Measurements from ENCODE around the gene FAM229B. TPM values are rescaled to one million over a fixed set of nuclear protein-coding genes. Genes with fewer than 3 reads are reported as not detected.
"Not testable (repeated sequence)": the region's sequence is repeated elsewhere in the genome, so short reads cannot be mapped to it uniquely, and the experiment has no call there.

FAM229B gene
- total and polyA plus RNA-seq, 7 donors, result 5.8 to 17.7 (median 10.0) TPM

DNA sequence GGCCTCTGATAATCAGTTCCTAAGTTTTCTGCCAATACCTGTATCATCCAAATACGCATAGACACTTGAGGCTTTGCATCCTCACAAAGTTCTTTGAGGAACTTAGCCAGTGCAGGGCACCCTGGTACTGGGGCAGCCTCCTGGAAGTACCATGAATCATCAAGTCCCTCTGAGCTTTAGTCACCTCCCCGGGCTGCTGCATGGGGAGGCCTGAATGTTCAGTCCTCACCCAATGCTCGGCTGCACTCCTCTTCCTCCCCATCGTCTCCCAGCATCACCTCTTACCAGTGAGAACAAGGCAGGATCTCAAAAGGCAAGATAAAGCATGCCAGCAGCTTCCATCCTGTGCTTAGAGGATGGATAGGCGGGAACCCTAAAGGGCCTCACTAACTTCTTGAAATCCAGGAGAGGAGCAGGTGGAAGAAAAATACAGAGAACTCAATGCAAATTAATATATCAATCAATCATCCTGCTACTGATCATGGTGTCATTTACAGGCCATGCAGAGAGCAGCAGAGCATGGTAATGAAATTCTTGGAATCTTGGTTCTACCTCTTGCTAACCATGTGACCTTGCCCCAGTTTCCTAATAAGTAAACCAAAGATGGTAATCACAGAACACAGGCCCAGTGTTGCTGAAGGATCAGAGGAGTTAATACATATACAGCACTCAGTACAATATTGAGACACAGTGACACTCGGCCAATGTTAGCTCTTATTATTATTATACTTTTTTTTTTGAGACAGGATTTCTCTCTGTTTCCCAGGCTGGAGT, 38.2 kb upstream of the FAM229B start:
- intact Hi-C loops (cut with DNase I), result loop anchor here in 1 of 2 donors (10.0 kb wide), 1 partner anchor 794 kb away; a partner anchor contains a TSS
- WGBS, 3 donors, result 82 to 92% (median 82%) methylated on average over 6 of the region's 6 CpGs
- H3K36me3 ChIP-seq (ENCODE audit: insufficient read depth in 1 of 2, low read depth in 1 of 2), result no peaks in the 10 kb centered on the region
- H3K27ac ChIP-seq, result no peak overlapping the region
- TF ChIP-seq, protein P1, sequence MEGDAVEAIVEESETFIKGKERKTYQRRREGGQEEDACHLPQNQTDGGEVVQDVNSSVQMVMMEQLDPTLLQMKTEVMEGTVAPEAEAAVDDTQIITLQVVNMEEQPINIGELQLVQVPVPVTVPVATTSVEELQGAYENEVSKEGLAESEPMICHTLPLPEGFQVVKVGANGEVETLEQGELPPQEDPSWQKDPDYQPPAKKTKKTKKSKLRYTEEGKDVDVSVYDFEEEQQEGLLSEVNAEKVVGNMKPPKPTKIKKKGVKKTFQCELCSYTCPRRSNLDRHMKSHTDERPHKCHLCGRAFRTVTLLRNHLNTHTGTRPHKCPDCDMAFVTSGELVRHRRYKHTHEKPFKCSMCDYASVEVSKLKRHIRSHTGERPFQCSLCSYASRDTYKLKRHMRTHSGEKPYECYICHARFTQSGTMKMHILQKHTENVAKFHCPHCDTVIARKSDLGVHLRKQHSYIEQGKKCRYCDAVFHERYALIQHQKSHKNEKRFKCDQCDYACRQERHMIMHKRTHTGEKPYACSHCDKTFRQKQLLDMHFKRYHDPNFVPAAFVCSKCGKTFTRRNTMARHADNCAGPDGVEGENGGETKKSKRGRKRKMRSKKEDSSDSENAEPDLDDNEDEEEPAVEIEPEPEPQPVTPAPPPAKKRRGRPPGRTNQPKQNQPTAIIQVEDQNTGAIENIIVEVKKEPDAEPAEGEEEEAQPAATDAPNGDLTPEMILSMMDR (IDR thresholded peaks at IDR 0.05), result no peak
- no peak overlapping the region for H3K4me3 ChIP-seq
- no peak for ATAC-seq
- DNase-seq, result no peak
- H3K4me1 ChIP-seq, result no peaks in the 10 kb centered on the region
- no peaks in the 10 kb centered on the region for H3K27me3 ChIP-seq (ENCODE audit: insufficient read depth in 3 of 3, low read length in 2 of 3)
- H3K9me3 ChIP-seq, result no peaks in the 10 kb centered on the region

DNA sequence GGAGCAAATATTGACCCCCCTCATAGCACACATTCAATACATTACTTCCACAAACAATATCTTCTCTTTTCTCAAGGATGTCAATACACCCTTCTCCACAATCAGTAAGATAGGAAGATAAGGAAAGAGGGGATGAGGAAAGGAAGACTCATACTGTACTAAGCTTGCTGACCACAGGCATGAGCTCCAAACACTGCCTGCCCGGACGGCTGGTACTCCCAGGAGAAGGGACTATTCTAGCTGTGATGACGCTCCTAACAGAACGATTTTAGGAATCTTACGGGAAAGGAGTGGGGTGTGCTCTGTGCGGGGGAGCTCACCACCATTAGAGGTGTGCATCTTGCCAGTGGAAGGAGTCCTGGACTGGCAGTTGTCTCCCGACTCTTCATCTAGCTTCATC, 37.4 kb upstream of the FAM229B start:
- WGBS, 3 donors, result 85 to 88% (median 88%) methylated on average over 7 of the region's 7 CpGs
- no peak overlapping the region for H3K4me3 ChIP-seq
- no peak overlapping the region for H3K27ac ChIP-seq
- ATAC-seq (no peak), DNase-seq (no peak)
- no peaks in the 10 kb centered on the region for H3K36me3 ChIP-seq (ENCODE audit: insufficient read depth in 1 of 2, low read depth in 1 of 2)
- TF ChIP-seq, protein P1 (IDR thresholded peaks at IDR 0.05), result no peak
- H3K4me1 ChIP-seq, result no peaks in the 10 kb centered on the region
- no peaks in the 10 kb centered on the region for H3K27me3 ChIP-seq (ENCODE audit: insufficient read depth in 3 of 3, low read length in 2 of 3)
- intact Hi-C loops (cut with DNase I), result loop anchor here in 1 of 2 donors (10.0 kb wide), 1 partner anchor 795 kb away; a partner anchor contains a TSS
- H3K9me3 ChIP-seq, result no peaks in the 10 kb centered on the region

DNA sequence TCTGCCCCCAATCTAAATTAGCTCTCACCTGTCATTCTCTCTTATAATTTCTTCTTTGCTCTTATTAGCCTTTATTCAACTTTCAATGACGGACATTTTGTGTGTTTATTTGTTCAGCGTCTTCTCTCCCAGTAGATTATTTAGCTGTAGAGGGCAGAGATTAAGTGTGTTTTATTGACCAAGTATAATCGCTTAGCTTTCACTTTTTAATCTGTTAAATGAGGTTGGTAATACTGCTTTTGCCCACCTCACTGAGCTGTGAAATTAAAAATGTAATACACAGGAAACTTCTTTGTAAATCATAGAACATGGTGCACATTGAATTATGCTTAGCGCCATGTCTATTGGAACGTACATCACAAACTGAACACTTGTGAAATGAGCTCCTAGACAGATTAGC, 37.0 kb upstream of the FAM229B start:
- Histone ChIP-seq H3K36me3 (ENCODE audit: insufficient read depth in 1 of 2, low read depth in 1 of 2) (no peaks in the 10 kb centered on the region), H3K4me3 (no peak overlapping the region), H3K27me3 (ENCODE audit: insufficient read depth in 3 of 3, low read length in 2 of 3) (no peaks in the 10 kb centered on the region), H3K27ac (no peak overlapping the region), H3K4me1 (no peaks in the 10 kb centered on the region), H3K9me3 (no peaks in the 10 kb centered on the region)
- no peak for ATAC-seq
- DNase-seq, result no peak
- intact Hi-C loops (cut with DNase I), result no loop called here
- TF ChIP-seq, protein P1 (IDR thresholded peaks at IDR 0.05), result no peak
- 94 to 97% (median 96%) methylated on average over 5 of the region's 5 CpGs for WGBS, 3 donors

DNA sequence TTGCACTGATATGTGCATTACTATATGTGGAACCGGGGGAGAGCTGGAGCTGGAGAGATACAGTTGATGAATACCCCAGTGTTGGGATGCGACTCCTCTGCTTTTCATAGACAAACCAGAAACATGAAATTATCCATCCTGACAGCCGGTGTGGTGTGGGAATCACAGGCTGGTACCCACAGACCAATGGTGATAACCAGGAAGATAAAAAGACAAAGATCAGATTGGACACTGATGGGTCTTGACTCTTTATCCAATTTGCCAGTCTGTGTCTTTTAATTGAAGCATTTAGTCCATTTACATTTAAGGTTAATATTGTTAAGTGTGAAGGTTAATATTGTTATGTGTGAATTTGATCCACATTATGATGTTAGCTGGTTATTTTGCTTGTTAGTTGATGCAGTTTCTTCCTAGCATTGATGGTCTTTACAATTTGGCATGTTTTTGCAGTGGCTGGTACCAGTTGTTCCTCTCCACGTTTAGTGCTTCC, 36.1 kb upstream of the FAM229B start:
- H3K27ac ChIP-seq; ATAC-seq; H3K9me3 ChIP-seq; intact Hi-C loops (cut with DNase I); H3K4me1 ChIP-seq; H3K27me3 ChIP-seq (ENCODE audit: insufficient read depth in 3 of 3, low read length in 2 of 3); H3K36me3 ChIP-seq (ENCODE audit: insufficient read depth in 1 of 2, low read depth in 1 of 2); DNase-seq; H3K4me3 ChIP-seq: not testable (repeated sequence)
- WGBS, 3 donors, result 80 to 85% (median 80%) methylated on average over 4 of the region's 4 CpGs

DNA sequence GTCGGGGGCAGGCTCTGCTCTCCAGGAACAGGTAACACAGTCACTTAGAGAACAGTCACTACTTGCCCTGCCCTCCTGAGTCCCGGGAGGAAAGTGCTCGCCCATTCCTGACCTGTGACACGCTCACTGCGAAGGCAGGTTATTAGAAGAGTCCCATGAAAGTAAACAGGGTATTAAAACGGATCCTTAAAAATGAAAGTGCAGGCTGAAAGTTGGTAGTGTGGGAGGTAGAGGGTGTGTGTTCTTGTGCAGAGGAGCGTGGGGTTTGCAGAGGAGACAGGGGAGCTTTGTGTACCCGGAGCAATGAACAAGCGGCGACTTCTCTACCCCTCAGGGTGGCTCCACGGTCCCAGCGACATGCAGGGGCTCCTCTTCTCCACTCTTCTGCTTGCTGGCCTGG, 33.4 kb upstream of the FAM229B start, which contains the start of gene CCN6:
Gene CCN6, plus strand, starts transcription at position 104 of the 400 bp plus-strand sequence. Its CDS starts 254 bp downstream, at position 358.
- no peaks in the 10 kb centered on the region for H3K9me3 ChIP-seq
- intact Hi-C loops (cut with DNase I), result no loop called here
- 87 to 89% (median 88%) methylated on average over 12 of the region's 12 CpGs for WGBS, 3 donors
- H3K27ac ChIP-seq, result no peak within 1 kb of the TSS
- H3K36me3 ChIP-seq (ENCODE audit: insufficient read depth in 1 of 2, low read depth in 1 of 2), result no peaks in the 10 kb centered on the region
- DNase-seq, result no peak
- TF ChIP-seq, protein P1 (IDR thresholded peaks at IDR 0.05), result no peak
- no peak within 1 kb of the TSS for H3K4me3 ChIP-seq
- no peaks in the 10 kb centered on the region for H3K4me1 ChIP-seq
- H3K27me3 ChIP-seq (ENCODE audit: insufficient read depth in 3 of 3, low read length in 2 of 3), result no peaks in the 10 kb centered on the region
- ATAC-seq, result no peak

Data from psoas muscle (tissue), 8 donors.